Measurements from ENCODE around the gene RAB1A.

GRCh38 chr2:65159261-65159660, 29.4 kb upstream of the RAB1A start:
- TF ChIP-seq POLR2A (IDR thresholded peaks at IDR 0.05) (no peak), CTCF (IDR thresholded peaks at IDR 0.05) (no peak), POLR2AphosphoS5 (IDR thresholded peaks at IDR 0.05) (no peak), EP300 (IDR thresholded peaks at IDR 0.05) (no peak)

All from sigmoid colon (tissue), 4 donors.